Measurements from ENCODE around the gene TFEB.

DNA sequence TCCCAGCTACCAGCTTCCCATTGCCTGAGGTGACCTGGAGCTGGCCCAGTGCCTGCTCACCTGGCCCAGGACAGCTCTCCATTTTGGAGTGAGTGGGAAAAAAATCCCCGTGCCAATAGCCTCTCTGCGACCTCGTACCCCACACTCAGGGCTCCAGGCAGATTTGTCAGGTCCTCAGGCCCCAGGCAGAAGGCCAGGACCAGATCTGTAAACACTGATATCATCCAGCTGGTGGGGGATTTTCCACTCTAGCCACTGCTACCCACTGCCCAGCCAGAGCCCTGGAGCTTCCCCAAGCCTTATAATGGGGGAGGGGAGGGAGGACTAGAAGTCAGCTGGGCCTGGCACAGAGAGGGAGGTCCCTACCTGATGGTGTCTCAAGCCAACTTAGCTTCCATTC, 13.1 kb upstream of the TFEB start:
- TF ChIP-seq, protein P1, sequence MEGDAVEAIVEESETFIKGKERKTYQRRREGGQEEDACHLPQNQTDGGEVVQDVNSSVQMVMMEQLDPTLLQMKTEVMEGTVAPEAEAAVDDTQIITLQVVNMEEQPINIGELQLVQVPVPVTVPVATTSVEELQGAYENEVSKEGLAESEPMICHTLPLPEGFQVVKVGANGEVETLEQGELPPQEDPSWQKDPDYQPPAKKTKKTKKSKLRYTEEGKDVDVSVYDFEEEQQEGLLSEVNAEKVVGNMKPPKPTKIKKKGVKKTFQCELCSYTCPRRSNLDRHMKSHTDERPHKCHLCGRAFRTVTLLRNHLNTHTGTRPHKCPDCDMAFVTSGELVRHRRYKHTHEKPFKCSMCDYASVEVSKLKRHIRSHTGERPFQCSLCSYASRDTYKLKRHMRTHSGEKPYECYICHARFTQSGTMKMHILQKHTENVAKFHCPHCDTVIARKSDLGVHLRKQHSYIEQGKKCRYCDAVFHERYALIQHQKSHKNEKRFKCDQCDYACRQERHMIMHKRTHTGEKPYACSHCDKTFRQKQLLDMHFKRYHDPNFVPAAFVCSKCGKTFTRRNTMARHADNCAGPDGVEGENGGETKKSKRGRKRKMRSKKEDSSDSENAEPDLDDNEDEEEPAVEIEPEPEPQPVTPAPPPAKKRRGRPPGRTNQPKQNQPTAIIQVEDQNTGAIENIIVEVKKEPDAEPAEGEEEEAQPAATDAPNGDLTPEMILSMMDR (IDR thresholded peaks at IDR 0.05): no peak
- TF ChIP-seq POLR2A (IDR thresholded peaks at IDR 0.05): no peak

Measured in Peyer's patch (tissue), 4 donors.